SU-DHL-6 (cell line): Measurements from ENCODE around the gene NKPD1.

Experiments used
- H2AFZ ChIP-seq: fragments of 200-600 bp; sonication (generic); 2 replicates; pipeline ENCODE4 v1.6.1; 2014; ENCODE audit warnings: low read depth, mild to moderate bottlenecking, moderate library complexity, mixed read lengths, antibody characterized with exemption, low read length; ENCODE audit not compliant: severe bottlenecking
- H3F3A ChIP-seq: fragments of 200-600 bp; shearing (Covaris generic); 2 replicates; pipeline ENCODE4 v1.6.0; 2016; ENCODE audit warnings: antibody characterized with exemption, mild to moderate bottlenecking; ENCODE audit not compliant: insufficient read depth
- H3K27ac ChIP-seq: fragments of 200-600 bp; sonication (generic); 2 replicates; pipeline ENCODE4 v1.5.1; 2016; ENCODE audit warnings: low read depth, mild to moderate bottlenecking, low read length, moderate library complexity, mixed read lengths
- H3K27me3 ChIP-seq: fragments of 200-600 bp; sonication (generic), shearing (Covaris generic); 2 replicates; pipeline ENCODE4 v1.6.0; 2014; ENCODE audit warnings: mild to moderate bottlenecking, low read length
- H3K36me3 ChIP-seq: fragments of 200-600 bp; sonication (generic); 2 replicates; pipeline ENCODE4 v1.6.1; 2014; ENCODE audit warnings: mild to moderate bottlenecking, low read length, mixed read lengths
- H3K4me2 ChIP-seq: fragments of 300-600, 200-600 bp; shearing (Covaris generic), sonication (generic); 2 replicates; pipeline ENCODE4 v1.6.0; 2014; ENCODE audit warnings: low read length, low read depth, mild to moderate bottlenecking; ENCODE audit not compliant: poor library complexity, severe bottlenecking
- H3K4me3 ChIP-seq: fragments of 200-600 bp; sonication (generic); 2 replicates; pipeline ENCODE4 v1.5.1; 2014; ENCODE audit warnings: antibody characterized with exemption, low read length, mild to moderate bottlenecking, mixed read lengths; ENCODE audit not compliant: insufficient read depth, poor library complexity, severe bottlenecking
- H3K79me2 ChIP-seq: fragments of 200-600 bp; sonication (generic); 2 replicates; pipeline ENCODE4 v1.6.1; 2014; ENCODE audit warnings: mild to moderate bottlenecking, low read length, moderate library complexity; ENCODE audit not compliant: insufficient read depth
- H3K9ac ChIP-seq: fragments of 200-600 bp; sonication (generic); 2 replicates; pipeline ENCODE4 v1.7.0; 2014; ENCODE audit warnings: mild to moderate bottlenecking, low read length
- H3K9me2 ChIP-seq: fragments of 200-600 bp; sonication (generic); replicated peaks from 2 replicates; pipeline ENCODE4 v1.6.1; 2014; ENCODE audit warnings: low read length; ENCODE audit not compliant: insufficient read depth
- H3K9me3 ChIP-seq: fragments of 200-600 bp; sonication (generic); 2 replicates; pipeline ENCODE4 v1.6.1; 2014; ENCODE audit warnings: low read length, mixed read lengths; ENCODE audit not compliant: insufficient read depth
- H4K20me1 ChIP-seq: fragments of 200-600 bp; sonication (generic); 2 replicates; pipeline ENCODE4 v1.6.1; 2014; ENCODE audit warnings: low read depth, mild to moderate bottlenecking, antibody characterized with exemption, low read length, moderate library complexity, mixed read lengths
- EZH2phosphoT487 ChIP-seq: fragments of 200-600 bp; sonication (generic), shearing (Covaris generic); conservative IDR thresholded peaks from 2 replicates; pipeline ENCODE4 v1.6.1; 2018; ENCODE audit warnings: mild to moderate bottlenecking, antibody characterized with exemption, low read length, moderate library complexity, mixed read lengths
- TF ChIP-seq, protein P1 (sequence below): fragments of 200-600 bp; sonication (generic); IDR thresholded peaks from one replicate; pipeline ENCODE4 v1.5.1; 2017; ENCODE audit warnings: antibody characterized with exemption, mild to moderate bottlenecking, low read length, moderate library complexity; ENCODE audit not compliant: insufficient read depth, poor library complexity, severe bottlenecking

The NKPD1 gene

DNA sequence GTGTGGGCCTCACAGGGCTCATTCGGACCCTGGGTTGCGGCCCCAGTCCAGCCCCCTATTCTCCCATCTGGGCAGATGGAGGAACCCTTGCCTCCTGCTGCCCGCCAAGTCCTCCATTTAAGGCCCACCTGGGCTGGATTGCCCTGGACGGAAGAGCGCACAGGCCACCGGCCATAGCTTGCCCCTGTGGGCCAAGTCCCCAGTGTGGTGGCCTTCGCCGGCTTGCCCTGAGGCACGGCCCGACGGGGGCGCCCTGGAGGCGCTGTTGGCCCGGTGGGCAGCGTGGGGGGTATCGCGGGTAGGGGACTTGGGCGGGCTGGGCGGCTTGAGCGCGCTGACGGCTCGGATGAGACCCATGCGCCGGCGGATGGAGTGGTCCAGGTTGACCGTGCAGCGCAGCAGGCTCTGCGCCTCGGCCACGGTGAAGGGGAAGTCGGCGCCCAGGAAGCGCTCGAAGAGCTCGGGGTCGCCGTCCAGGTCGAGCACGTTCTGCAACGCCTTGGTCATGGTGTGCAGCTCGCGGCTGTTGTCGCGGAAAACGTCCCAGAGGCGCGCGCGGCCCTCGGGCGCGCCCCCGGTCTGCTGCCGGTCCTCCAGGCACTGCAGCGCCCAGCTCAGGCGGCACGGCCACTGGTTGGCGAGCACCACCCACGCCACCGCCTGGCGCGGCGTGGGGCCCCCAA is 8.8 kb downstream of the NKPD1 start:
- TF ChIP-seq, protein P1, sequence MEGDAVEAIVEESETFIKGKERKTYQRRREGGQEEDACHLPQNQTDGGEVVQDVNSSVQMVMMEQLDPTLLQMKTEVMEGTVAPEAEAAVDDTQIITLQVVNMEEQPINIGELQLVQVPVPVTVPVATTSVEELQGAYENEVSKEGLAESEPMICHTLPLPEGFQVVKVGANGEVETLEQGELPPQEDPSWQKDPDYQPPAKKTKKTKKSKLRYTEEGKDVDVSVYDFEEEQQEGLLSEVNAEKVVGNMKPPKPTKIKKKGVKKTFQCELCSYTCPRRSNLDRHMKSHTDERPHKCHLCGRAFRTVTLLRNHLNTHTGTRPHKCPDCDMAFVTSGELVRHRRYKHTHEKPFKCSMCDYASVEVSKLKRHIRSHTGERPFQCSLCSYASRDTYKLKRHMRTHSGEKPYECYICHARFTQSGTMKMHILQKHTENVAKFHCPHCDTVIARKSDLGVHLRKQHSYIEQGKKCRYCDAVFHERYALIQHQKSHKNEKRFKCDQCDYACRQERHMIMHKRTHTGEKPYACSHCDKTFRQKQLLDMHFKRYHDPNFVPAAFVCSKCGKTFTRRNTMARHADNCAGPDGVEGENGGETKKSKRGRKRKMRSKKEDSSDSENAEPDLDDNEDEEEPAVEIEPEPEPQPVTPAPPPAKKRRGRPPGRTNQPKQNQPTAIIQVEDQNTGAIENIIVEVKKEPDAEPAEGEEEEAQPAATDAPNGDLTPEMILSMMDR = no peak
- TF ChIP-seq EZH2phosphoT487 = no peak
- no peaks in the 10 kb centered on the region for H3K36me3 ChIP-seq
- no peaks in the 10 kb centered on the region for H3K9me3 ChIP-seq
- H2AFZ ChIP-seq = no peak overlapping the region
- no peaks in the 10 kb centered on the region for H3F3A ChIP-seq
- no peak overlapping the region for H3K27ac ChIP-seq
- H3K4me2 ChIP-seq = no peak overlapping the region
- H3K27me3 ChIP-seq = no peaks in the 10 kb centered on the region
- H3K9ac ChIP-seq = no peak overlapping the region
- H4K20me1 ChIP-seq = no peaks in the 10 kb centered on the region
- H3K4me3 ChIP-seq = no peak overlapping the region
- H3K9me2 ChIP-seq = no peaks in the 10 kb centered on the region
- H3K79me2 ChIP-seq = no peaks in the 10 kb centered on the region

DNA sequence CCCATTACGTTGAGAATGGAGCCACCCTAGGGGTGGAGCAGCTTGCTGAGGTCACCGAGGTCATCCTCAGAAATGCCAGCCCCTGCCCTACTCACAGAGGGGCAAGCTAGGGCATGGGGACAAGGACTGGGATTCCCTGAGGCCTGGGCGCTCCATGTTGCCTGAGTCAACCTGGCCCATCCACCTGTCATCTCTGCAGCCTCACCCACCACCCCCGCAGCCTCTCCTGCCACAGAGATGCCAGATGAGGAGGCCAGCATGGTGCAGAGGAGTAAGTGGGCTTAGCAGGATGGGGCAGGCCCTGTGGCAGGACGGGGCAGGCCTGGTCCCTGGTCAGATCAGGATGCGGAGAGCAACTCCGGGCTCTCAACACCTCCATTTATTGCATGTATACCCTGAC is 9.5 kb downstream of the NKPD1 start:
- no peak overlapping the region for H3K27ac ChIP-seq
- no peaks in the 10 kb centered on the region for H3K79me2 ChIP-seq
- H3K4me2 ChIP-seq = no peak overlapping the region
- no peaks in the 10 kb centered on the region for H3F3A ChIP-seq
- no peak overlapping the region for H3K9ac ChIP-seq
- H3K9me2 ChIP-seq = no peaks in the 10 kb centered on the region
- TF ChIP-seq EZH2phosphoT487 = no peak
- TF ChIP-seq, protein P1 = no peak
- no peaks in the 10 kb centered on the region for H3K9me3 ChIP-seq
- no peaks in the 10 kb centered on the region for H3K36me3 ChIP-seq
- no peak overlapping the region for H3K4me3 ChIP-seq
- no peaks in the 10 kb centered on the region for H4K20me1 ChIP-seq
- no peaks in the 10 kb centered on the region for H3K27me3 ChIP-seq
- no peak overlapping the region for H2AFZ ChIP-seq

DNA sequence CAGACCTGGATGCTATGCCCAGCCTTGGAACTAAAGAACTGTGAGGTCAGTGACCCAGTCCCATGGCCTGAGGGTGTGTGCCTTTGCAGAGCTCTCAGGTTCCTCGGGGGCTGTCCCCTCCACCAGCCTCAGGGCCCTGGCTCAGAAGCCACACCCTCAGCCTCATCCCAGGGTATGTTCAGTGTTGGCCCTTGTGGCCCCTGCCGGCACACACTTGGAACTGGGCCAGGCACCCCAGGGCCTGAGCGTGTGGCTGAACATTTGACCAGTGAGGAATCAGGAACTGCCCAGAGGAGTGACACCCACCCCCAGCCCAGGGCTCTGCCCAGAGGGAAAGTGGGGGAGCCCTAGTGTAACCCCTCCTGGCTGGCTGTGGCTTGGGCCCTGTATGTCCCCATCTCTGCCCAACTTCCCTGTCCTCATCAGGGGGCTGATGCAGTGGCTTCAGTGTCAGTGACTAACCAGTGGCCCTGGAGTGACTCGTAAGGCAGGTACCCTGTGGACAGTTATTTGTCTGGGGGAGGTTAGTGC is 10.0 kb downstream of the NKPD1 start:
- Histone ChIP-seq H3K9me3 (no peaks in the 10 kb centered on the region), H4K20me1 (no peaks in the 10 kb centered on the region)

More for the DNA sequence above, 10.0 kb downstream of the NKPD1 start:
- Histone ChIP-seq H3F3A (no peaks in the 10 kb centered on the region), H3K9me2 (no peaks in the 10 kb centered on the region), H2AFZ (no peak overlapping the region), H3K79me2 (no peaks in the 10 kb centered on the region), H3K36me3 (no peaks in the 10 kb centered on the region), H3K4me3 (no peak overlapping the region), H3K27ac (no peak overlapping the region), H3K27me3 (no peaks in the 10 kb centered on the region), H3K4me2 (no peak overlapping the region), H3K9ac (no peak overlapping the region)
- TF ChIP-seq, protein P1 = no peak
- no peak for TF ChIP-seq EZH2phosphoT487
